EH (cell line): ENCODE measurements around the gene KLF11.

Experiments used
- DNase-seq: peaks from one replicate; pipeline ENCODE4 v3.0.0-alpha.2; 2015; ENCODE audit warnings: low read depth

Gene KLF11

DNA sequence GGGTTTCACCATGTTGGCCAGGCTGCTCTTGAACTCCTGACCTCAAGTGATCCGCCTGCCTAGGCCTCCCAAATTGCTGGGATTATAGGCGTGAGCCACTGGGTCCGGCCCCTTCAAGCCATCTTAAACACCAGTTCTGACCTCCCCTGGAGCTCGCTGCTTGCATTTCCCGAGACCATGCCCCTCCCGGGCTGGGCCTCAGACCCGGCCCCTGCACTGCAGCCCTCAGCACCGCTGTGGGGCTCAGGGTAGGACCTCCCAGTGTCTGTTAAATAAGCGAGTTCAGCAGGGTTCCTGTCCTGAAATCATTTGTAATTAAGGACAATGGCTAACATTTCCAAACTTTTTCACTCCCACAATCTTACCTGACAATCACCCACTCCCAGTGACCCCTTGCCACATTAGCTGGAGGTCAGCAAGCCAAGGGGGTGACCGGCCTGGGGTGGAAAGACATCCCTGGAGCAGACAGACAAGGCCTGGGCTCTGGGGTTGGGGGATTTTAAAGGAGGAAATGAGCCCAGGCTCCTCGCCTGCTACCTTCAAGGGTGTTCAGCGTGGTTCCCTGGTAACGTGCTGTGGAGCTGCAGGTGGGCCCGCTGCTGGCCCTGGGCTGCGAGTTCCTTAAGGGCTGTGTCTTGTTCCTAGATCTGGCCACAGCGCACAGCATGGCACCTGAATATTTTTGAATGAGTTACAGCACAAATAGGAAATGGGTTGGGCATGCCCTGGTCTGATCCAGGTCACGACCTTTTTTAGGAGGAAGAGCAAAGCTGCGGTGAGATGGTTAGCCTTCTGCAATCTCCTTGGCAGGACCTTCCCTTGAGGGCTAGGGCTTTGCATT lies 21.8 kb downstream of the KLF11 start:
- no peak for DNase-seq

DNA sequence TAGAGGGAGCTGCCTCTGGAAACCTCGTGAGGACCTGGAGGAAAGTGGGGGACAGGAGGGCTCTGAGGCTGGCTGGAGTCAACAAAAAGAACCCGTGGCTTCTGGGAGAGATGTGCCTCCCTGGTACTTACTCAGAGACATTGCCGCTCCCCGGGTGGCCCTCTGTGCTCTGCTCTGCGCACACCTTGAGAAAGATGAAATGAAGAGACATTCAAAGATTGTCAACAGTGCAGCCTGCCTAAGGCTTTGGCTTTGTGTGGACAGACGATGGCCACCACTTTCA lies 22.4 kb downstream of the KLF11 start:
- no peak for DNase-seq

DNA sequence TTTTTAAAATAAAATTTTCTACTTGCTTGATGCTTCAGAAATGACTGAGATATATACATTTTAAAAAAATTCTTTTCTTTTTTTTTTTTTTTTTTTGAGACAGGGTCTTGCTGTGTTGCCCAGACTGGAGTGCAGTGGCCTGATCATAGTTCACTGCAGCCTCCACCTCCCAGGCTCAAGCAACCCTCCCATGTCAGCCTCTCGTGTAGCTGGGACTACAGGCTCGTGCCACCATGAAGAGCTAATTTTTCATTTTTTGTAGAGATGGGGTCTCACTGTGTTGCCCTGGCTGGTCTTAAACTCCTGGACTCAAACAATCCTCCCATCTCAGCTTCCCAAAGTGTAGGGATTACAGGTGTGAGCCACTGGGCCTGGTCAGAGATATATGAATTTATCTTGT lies 24.0 kb downstream of the KLF11 start:
- DNase-seq, result no peak

DNA sequence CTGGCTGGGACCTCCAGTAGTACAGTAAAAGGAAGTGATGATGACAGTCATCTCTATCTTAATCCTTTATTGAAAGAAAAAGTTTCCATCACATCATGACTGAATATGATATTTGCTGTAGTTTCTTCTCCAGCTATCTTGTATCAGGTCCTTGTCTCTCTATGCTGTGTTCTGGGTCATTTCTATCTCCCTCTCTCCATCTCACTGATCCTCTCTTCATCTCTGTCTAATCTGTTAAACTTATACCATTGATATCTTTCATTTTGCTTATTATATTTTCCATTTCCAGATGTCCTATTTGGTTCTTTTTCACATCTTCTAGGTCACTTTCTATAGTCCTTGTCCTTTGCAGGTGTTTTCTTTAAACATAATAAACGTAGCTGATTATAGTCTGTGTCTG lies 24.5 kb downstream of the KLF11 start:
- DNase-seq, result no peak

DNA sequence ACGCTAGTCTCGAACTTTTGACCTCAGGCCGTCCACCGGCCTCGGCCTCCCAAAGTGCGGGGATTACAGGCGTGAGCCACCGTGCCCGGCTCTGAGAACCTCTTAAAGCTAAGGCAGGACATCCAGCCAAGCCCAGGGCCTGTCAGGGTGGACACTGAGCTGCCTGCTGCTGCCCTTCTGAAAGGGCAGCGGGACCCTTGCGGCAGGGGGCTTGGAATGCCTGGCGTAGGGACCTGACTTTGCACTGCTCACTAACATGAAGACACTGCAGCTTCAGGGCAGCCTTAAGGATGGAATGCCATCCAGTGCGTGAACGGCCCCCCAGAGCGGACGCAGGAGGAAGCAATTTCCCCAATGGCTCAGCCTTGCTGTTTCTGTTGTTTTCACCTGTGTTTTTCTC lies 27.8 kb downstream of the KLF11 start:
- no peak for DNase-seq

DNA sequence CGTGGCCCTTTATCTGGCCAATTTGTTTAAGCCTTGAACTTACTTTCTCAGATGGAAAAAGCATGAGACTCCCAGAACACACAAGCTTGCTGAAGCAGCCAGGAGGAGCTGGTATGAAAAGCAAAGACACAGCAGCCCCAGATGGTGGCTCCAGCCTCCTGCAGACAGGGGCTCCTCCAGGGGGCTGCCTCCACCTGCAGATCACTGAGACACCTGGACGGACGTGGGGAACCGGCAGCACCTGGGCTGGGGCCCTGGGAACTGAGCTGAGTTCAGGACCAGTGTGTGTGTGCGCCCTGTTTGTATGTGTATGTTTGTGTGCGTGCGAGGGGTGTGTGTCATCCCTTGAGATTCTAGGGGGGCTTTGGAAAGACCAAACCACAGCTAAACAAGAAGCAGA lies 28.2 kb downstream of the KLF11 start:
- no peak for DNase-seq

DNA sequence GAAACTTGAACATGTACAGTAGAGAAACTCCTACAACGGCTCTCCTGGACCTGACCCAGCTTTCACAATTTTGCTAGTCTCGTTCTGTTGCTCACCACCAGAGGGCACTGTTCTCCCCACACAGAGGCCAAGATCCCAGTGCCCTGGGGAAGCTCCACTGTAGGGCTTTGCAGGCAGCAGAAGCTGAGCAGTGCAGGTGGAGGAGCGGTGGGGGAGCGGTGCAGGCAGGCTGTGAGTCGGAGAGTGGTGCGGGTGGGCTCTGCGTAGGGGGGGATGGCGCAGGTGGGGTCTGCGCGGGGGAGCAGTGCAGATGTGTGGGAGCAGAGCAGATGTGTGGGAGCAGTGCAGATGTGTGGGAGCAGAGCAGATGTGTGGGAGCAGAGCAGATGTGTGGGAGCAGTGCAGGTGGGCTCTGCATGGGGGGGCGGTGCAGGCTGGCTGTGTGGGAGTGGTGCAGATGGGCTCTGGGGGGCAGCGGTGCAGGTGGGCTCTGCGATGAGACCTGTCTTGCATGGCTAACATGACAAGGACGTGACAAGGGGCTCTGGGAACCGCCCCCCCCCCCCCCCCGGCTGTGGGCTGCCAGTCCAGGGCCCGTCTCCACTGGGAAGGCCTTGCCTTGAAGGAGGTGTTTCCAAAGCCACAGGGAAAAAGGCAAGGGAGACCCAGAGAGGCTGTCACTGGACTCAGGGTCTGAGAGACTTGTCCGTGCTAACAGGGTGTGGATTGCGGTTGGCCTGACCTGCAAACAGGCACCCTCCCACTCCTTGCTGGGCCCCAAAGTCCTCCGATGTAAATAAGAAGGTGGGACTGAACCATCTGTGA lies 29.5 kb downstream of the KLF11 start:
- peak; percentile 85 for DNase-seq

DNA sequence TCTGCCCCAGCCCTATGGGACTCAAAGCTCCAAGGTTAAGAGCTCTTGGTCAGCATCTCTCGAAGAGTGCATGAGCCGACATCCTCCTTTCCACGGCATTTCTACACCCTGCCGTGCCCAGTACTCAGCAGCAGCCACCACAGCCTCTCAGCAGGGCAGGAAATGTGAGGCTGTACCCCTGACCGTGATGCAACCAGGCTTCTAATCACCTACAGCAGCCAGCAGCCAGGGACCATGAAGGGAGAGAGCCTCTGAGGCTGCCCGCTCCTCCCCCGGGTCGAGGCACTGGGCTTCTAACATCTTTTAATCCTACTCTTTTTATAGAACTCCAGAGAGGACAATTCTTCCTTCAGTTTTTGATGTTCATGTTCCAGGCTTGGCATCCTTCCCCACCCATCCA lies 30.4 kb downstream of the KLF11 start:
- no peak for DNase-seq

DNA sequence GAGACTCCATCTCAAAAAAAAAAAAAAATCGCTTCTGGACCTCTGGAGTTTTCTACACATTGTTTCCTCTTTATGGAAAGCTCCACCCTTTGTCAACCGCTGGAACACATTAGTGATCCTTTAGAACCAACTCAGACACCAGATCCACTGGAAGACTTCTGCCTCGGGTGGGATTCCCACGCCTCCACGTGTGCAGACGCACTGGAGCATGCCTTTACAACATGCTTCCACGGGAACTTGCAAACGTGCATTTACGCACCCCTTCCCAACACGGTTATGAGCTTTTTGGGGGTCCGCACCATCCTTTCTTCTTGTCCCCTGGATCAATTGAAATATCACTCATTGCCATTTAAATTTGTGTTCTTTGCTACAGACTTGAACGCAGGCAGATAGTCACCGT lies 31.8 kb downstream of the KLF11 start:
- DNase-seq, result no peak

DNA sequence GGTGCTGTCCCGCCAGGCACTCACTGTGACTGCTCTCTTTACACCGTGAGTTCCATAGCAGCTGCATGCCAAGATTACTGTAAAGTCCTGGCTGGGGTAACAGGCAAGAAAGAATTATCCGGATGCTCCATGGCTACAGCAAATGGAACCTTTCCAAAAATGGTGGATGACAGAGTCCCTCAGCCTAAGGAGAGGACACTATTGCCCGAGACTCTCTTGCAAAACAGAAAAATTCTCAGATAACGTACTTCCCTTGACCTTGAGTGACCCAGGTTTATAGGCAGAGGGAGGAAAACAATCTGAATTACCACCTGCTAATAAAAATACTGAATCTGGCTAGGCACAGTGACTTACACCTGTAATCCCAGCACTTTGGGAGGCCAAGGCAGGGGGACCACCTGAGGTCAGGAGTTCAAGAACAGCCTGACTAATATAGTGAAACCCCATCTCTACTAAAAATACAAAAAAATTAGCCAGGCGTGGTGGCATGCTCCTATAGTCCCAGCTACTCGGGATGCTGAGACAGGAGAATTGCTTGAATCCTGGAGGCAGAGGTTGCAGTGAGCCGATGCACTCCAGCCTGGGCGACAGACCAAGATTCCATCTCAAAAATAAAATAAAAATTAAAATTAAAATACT lies 32.3 kb downstream of the KLF11 start:
- DNase-seq, result no peak

DNA sequence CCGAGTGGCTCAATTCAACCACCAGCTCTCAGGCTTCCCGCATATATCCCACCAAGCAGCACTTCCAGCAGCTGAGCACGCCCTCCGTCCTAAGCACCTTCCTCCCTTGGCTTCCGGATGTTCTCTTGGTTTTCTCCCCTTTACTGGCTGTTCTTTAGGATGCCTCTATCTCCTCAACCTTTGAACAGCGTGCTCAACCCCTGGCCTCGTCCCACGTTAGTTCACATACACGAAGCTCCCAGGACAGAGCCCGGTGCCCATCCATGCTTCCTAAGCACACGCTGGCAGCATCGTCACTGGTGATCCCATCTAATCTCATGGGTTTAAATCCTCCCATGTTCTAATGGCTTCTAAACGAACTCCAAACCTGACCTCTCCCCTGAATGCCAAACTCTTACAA lies 33.2 kb downstream of the KLF11 start:
- DNase-seq, result no peak

DNA sequence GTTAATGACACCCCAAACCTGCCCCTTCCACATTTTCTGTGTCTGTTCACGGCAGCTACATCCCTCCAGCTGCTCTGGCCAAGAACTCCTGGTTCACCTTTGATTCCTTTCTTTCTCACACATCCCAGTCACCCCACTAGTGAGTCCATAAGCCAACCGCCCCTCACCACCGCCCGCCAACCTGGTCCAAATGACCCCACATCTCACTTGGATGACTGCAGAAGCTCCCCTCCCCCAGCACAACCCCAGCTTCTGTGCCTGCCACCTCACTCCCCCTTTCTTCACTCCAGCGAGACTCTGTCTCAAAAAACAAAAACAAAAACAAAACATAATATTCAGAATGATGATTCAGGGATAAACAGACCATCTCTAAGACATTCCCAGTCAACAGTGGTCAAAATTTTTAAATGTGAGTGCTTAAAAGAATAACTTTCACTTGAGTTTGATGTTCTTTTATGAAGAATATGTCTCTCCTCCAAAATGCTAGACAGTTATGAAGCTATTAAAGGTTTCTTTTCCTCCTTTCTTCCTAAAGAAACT lies 33.7 kb downstream of the KLF11 start:
- no peak for DNase-seq

DNA sequence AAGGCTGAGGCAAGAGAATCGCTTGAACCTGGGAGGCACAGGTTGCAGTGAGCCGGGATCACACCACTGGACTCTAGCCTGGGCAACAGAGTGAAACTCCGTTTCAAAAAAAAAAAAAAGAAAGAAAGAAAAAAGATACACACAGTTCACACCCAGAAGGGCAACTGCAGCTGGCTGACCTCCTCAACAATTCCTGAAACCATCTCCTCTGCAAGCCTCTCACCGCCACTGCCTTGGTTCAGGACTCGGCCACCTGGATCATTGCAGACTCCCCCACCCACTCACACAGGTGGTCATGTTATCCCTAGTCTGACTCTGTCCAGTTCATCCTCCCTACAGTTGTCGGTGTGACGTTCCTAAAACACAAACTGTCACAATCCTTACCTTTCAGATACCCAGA lies 34.7 kb downstream of the KLF11 start:
- no peak for DNase-seq

DNA sequence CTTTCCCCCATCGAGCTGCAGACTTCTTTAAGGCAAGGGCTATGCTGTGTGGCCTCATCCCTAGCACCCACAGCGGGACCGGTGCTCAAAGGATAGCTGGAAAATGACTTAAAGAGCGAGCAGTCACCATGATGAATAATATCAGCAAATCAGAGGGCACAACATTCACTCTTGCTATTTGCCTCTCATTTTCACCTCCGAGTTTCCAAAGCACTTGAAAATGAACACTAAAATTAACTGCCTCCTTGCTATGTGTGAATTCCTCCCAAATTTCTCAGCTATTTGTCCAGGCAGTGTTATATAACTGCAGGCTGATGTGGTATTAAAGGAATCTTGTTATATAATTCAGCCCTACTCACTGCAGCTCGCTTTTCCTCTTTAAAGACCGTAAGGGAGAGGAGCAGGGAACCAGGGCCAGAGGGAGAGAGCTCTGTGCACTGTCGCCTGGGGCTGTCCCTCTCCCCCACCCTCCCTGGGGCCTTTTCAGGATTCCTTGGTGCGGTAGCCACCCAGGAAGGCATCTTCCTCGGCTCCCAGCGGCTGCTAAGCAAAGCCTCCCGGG lies 35.4 kb downstream of the KLF11 start:
- DNase-seq, result no peak

DNA sequence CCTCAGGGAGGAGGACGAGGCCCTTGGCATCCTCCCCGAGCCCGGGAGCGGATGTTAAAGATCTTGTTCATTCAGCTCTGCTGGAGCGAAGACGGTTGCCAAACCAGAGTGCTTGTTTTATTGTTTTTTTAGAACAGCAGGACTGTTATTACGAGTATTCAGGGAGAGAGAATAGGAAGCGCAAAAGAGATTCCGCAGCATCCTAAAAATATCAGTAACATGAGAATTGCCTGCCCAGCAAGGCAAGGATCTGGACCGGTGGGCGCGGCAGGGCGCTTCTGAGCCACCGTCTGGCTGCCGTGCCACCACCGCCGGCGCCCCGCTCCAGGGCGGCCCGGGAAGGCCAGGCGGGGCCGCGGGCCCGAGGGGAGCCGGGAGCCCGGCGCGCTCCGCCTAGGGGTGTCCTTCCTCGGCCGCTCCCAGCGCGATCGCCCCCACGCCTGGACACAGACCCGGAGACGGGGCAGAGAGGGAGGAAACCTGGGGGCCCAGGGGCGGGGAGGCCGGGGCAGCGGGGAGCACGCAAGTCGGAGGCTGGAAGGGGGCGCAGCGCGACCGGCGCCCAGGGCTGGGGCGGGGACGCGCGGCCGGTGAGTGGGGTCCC lies 36.0 kb downstream of the KLF11 start:
- DNase-seq, result peak; percentile 91

DNA sequence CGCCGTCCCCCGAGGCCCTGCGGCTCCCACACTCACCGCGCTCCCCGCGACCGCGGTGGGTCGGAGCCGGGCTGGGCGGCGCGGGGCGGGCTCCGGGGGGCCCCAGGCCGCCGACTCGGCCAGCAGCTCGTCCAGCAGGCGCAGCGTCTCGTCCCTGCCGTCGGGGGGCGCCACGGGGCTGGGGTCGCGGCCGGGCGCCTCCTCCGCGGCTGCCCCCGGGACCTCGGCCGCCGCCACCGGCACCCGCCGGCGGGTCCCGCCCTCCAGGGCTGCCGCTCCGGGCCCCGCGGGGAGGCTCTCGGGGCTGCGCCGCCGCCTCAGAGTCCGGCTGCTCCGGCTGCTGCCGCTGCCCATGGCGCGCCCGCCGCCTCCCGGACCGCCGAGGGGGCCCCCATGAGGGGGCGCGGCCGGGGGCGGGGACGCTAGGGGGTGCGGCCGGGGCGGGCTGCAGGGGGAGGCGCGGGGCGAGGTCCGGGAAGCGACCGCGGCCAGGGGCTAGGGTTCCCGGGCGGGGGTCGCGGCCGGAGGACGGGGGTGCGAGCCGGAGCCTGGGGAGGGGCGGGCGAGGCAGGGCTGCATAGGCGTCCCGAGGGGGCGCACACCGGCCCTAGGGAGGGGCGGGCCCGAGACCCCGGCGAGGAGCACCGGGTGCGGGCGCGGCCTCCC lies 36.7 kb downstream of the KLF11 start, which contains the start of gene CYS1:
CYS1 (minus strand) TSS at position 542 of the 666 bp plus-strand sequence; CDS start at position 354, 188 bp downstream.
- peak; percentile 20 for DNase-seq

DNA sequence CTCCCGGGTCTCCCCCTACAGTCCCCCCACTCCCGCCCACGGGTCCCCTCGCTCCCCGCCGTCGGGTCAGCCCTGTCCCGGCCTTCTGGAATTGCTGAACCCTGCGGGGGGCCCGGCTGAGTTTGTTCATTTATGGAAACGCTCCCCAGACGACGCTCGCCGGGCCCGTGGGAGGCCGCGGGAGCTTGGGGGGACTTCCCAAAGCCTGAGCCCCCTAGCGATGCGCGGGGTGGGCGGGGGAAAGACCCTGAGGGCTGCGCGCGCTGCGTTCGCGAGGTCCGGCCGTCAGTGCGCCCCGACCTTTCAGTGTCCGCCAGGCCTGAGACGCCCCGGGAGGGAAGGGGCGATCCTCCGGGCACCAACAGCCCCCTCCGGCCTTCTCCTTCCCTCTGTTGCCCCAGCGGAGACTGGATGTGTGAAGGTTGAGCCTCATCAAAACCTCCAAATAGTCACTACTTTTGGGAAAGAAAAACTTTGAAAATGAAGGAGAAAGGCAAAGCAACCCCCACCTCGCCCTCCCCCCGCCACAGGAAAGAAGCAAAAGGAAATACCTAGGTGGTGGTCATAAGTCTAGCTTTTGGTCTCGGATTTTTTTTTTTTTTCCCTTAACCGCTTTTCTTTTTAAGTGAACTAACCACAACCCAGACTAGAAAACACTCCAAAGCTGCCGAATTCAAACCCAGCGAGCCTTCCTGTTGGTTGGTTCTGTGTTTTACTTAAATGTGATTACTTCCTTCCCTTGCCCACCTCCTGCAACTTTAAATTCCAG lies 37.4 kb downstream of the KLF11 start:
- DNase-seq, result no peak

DNA sequence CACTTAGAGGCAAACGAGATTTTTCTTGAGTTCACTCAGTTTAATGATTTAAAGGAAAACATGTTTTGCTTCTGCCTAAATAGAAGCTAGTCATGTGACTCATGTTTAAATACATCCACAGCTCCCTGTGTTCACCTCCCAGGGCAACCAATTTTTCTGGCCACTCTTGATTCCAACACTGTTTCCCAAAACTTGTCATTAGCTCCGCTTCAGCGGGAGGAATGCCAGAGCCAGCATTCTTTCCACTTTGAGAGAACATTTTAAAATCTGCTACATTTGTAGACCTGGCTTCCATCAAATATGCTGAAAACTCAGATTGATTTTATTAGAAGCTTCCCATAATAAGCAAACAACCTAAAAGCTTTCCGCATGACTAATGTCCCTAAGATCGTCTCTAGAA lies 39.7 kb downstream of the KLF11 start:
- peak; percentile 68 for DNase-seq

DNA sequence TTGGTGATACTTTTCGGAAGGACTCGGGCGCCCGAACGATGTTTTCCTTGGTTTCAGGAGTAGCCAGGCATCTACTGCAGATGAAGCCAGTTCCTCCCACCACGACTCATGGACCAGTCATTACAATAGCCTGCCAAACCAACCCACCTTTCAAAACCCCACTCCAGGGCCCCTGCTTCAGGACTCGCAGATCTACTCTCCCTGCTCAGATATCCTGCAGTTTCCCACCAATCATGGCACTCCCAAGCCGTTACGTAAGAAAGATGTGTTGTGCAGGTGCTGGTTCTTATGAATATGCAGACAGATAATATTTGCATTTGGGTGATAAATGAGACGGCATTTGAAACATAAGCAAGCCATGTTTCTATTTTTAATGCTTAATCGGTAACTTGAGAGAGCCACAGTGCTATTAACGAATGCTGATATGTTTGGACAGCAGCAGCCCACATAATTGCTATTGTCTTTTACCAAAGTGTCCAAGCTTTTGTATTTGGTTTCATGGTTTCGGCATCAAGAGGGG lies 40.4 kb downstream of the KLF11 start:
- no peak for DNase-seq

DNA sequence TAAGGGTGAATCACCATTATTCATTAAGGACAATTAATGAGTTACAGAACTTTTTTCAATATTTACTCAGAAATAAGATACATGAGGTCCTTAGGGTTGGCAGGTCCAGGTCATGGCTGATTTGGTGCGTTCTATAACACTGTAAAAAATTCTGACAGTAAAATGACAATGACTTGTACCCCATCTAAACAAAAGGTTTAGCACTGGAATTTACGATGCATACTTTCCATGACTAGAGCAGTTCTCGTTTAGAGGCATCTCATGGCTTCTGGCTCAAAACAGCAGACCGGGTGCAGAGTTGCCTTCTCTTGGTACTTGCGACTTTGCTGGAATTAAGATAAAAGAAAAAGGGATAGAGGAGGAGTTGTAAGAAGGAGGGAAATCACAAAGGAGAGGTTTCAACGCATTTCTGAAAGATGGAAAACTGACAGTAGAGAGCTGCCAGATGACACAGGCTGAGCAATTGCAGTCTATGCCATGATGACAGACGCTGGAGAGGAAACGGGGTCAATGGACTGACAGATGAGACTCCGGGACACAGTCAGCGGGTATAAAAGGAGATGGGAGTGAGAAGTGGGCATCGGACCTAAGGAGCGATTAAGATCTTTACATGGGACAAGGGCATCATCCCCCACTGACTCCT lies 41.0 kb downstream of the KLF11 start:
- DNase-seq, result no peak
